AG09319 (cell line): Measurements from ENCODE around the gene APOL5.
"Not testable (repeated sequence)": the region's sequence is repeated elsewhere in the genome, so short reads cannot be mapped to it uniquely, and the experiment has no call there.

ENCODE experiments used
- DNase-seq: peaks from one replicate; pipeline ENCODE4 v3.0.0-alpha.2; 2010; ENCODE audit warnings: low read depth; ENCODE audit errors: extremely low read depth
- CTCF ChIP-seq: IDR thresholded peaks from 2 replicates; pipeline ENCODE4 v1.5.1; 2011; ENCODE audit warnings: low read depth, mild to moderate bottlenecking, inconsistent platforms, low read length, moderate library complexity

Gene APOL5

GRCh38 chr22:35735542-35735941 lies 17.9 kb downstream of the APOL5 start:
- no peak for TF ChIP-seq CTCF

GRCh38 chr22:35736166-35736565 lies 18.5 kb downstream of the APOL5 start:
- TF ChIP-seq CTCF, result no peak
- DNase-seq, result no peak

More at GRCh38 chr22:35735542-35735941, 17.9 kb downstream of the APOL5 start:
- no peak for DNase-seq

DNA sequence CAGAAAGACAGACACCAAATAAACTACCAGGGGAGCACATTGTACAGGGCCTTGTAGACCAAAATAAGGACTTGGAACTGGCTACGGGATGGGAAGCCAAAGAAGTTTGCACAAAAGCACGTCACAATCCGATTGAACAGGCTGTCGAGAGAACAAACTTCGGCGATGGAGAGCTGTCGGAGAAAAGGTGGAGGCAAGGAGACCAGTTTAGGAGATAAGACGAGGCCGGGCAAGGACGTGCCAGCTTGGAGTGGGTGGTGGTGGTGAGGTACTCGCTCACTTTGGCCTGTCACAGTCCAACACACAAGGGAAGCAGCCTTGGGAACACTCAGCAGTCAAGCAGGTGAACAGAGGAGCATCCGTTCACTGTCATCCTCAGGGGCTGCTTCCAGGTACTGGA lies 19.0 kb downstream of the APOL5 start:
- no peak for TF ChIP-seq CTCF
- no peak for DNase-seq

GRCh38 chr22:35737886-35738285 lies 20.2 kb downstream of the APOL5 start:
- not testable (repeated sequence) for DNase-seq

DNA sequence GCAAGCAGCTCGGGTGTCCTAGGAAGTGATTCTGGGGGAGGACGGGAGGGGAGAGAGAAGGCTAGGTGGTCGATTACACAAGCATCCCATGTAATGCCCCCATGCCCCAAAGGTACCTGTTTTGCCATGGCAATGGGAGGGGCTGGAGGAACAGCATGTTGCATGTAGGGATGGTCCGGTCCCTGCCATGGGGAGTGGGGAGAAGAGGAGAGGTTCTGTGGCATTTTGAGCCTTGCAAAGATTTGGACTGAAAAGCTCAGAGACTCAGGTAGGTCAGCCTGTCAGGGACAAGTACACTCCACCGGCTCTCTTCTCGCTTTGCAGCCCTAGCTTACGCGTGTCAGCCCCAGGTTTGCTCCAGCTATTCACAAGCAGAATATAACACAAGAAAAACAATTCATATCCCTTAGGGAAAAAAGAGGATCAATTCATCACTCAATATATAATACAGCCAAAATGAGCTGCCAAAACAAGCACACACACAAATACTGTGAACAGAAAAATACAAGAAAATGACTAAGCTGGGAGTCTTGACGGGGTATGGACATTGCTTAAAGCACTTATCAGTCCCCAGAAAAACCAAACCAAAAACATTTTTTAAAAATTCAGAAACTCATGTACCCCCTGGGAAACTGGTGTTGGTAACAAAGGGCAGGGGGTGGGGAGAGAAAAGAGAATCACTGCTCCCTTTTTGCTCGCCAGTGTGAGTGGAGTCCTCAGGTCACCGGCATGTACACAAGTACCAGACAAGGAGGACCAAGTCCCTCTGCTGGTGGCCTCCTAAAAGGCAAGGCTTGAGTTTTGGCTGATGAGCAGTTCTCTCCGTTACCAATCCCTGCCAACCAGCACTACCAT lies 21.6 kb downstream of the APOL5 start:
- DNase-seq, result no peak
- peak; percentile 9; the same call in 1 of the 2 replicates for TF ChIP-seq CTCF

DNA sequence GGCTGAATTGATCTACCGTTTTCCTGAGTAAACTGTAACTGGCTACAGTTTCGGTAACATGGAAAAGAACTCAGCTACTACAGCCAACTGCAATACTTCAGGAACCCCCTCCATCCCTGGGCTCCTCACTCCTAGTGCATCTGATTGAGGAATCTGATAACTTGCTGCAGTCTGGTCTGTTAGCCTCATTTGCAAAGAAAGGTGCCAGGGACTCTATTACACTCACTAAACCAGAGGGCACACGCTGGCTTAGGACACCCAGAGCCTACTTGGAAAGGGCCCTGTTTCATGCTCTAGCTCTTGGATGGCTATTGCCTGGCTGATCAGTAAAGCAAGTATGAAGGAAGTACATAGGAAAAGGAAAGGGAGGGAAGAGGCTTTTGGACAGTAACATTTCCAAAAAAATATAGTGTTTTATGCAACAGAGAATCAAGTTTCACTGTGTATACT lies 22.3 kb downstream of the APOL5 start:
- TF ChIP-seq CTCF, result no peak
- DNase-seq, result no peak

GRCh38 chr22:35740616-35741015 lies 22.9 kb downstream of the APOL5 start:
- DNase-seq, result no peak
- no peak for TF ChIP-seq CTCF
